Epidermal melanocyte (primary cell): Measurements from ENCODE around the gene NUTF2.

ENCODE experiments used
- DNase-seq: peaks from one replicate; pipeline ENCODE4 v3.0.0; 2011; ENCODE audit warnings: low spot score; ENCODE audit not compliant: insufficient read length

NUTF2 gene

GRCh38 chr16:67917140-67917851 is 70.6 kb downstream of the NUTF2 start:
- DNase-seq = no peak

DNA sequence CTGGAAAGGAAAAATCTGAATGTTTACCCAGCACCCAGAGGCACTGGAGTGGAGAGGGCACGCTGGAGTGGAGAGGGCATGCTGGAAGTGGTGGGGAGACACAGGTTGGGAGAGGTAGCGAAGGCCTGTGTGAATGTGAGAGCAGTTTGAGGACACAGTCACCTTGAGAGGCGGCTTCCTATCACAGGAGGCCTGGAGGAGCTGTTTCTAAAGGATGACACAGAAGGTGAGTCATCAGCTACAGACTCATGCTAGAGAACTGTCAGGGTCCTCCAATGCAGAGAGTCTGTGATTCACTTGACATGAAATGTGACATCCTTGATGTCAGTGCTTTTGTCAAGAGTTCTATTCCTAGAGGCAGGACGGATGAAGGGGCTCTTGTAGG is 71.1 kb downstream of the NUTF2 start:
- no peak for DNase-seq

DNA sequence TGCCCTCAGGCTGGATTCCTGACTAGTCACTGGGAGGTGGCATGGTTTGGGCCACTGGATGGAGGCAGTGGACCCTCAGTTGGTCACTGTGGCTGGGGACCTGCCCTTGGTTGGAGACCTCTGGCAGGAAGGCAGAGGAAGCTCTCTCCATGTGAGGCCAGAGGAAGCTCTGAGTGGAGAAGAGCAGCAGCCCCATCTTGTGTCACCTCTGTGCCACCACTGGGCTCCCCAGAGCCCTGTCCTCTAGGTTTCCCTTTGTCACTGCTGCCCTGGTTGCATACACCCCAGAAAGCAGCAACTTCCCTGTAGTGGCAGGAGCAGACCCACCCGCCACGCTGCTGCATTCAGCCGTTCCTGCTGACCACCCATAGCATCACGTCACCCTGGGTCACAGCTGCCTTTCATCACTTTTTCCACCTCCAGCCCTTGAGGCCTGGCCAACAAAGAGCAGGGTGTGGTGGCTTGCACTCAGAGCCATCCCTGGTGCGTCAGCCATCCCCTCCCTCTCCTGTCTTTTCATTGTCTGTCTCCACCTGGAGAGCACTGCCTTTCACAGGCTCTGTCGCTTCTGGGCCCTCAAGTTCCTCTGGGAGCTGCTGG is 73.0 kb downstream of the NUTF2 start:
- DNase-seq = no peak
